ENCODE measurements around the gene DNAH6. TPM values are rescaled to one million over a fixed set of nuclear protein-coding genes. Genes with fewer than 3 reads are reported as not detected.

The DNAH6 gene
- total RNA-seq, 4 donors from 2014 or later, result 0.04 to 0.67 (median 0.27) TPM

DNA sequence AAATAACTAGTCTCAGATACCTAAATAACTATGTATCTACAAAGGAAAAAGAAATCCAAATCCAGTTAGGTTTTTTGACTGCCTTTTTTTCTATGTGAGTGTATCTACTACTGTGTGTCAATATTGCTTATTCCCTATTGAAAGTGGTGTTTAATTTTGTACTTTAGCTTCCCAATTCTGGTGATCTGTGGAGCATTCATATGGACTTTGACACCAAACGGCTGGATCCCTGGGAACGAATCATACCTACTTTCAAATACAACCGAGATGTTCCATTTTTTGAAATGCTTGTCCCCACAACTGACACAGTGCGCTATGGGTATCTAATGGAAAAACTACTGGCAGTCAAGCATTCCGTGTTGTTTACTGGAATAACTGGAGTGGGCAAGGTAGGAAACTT lies 152.8 kb downstream of the DNAH6 start:
- Histone ChIP-seq H3K4me3 (no peak overlapping the region), H3K27ac (no peak overlapping the region), H3K36me3 (no peaks in the 10 kb centered on the region), H3K4me1 (no peaks in the 10 kb centered on the region), H3K9me3 (peaks cover 0 to 3% (median 0%) of the 10 kb centered on the region in 3 donors), H3K27me3 (no peaks in the 10 kb centered on the region)
- 83 to 84% methylated on average over 4 to 5 of the region's 5 CpGs for WGBS, 2 donors (ENCODE audit: low coverage in 1 of 2)
- ATAC-seq, result no peak
- TF ChIP-seq POLR2A (IDR thresholded peaks at IDR 0.05) (no peak), POLR2AphosphoS5 (IDR thresholded peaks at IDR 0.05) (no peak), EP300 (IDR thresholded peaks at IDR 0.05) (no peak)
- TF ChIP-seq, protein P1, sequence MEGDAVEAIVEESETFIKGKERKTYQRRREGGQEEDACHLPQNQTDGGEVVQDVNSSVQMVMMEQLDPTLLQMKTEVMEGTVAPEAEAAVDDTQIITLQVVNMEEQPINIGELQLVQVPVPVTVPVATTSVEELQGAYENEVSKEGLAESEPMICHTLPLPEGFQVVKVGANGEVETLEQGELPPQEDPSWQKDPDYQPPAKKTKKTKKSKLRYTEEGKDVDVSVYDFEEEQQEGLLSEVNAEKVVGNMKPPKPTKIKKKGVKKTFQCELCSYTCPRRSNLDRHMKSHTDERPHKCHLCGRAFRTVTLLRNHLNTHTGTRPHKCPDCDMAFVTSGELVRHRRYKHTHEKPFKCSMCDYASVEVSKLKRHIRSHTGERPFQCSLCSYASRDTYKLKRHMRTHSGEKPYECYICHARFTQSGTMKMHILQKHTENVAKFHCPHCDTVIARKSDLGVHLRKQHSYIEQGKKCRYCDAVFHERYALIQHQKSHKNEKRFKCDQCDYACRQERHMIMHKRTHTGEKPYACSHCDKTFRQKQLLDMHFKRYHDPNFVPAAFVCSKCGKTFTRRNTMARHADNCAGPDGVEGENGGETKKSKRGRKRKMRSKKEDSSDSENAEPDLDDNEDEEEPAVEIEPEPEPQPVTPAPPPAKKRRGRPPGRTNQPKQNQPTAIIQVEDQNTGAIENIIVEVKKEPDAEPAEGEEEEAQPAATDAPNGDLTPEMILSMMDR (IDR thresholded peaks at IDR 0.05), result no peak

DNA sequence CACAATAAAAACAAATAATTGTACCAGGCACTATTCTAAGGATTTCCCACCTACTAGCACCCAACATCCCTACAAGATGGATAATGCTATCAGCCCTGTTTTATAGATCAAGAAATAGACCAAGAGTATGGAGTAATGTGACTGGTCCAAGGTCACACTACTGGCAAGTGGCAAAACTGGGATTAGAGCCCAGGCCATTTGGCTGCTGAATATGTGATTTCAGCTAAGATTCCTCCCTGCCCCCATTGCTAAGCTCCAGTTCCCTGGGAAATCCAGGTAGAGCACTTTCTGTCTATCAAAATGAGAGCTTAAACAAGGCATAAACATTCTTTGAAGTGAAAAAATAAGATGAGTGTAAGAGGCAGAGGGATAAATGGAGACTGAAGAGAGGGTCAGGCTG lies 157.8 kb downstream of the DNAH6 start:
- ATAC-seq, result no peak
- no peak overlapping the region for H3K27ac ChIP-seq
- no peak for TF ChIP-seq EP300 (IDR thresholded peaks at IDR 0.05)
- TF ChIP-seq, protein P1 (IDR thresholded peaks at IDR 0.05), result no peak
- no peaks in the 10 kb centered on the region for H3K9me3 ChIP-seq
- H3K4me1 ChIP-seq, result no peaks in the 10 kb centered on the region
- H3K36me3 ChIP-seq, result no peaks in the 10 kb centered on the region
- H3K4me3 ChIP-seq, result no peak overlapping the region
- H3K27me3 ChIP-seq, result no peaks in the 10 kb centered on the region

DNA sequence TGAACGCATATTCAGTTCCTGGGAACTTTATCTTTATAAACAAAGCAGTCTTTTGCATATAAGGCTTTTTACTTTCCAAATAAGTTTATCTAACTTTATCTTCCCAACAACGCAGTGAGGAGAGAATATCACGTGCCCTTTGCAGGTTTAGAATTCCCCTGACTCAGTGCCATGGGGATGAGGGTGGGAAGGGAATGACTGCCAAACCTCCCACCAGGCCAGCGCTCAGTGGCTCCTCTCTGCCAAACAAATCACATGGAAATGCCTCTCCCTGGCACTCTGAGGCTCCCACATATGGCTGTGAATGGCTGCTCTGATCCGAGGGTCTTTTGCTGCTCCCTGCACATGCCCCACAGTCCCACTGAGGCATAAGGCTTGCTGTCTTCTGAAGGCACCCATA lies 158.3 kb downstream of the DNAH6 start:
- TF ChIP-seq EP300 (IDR thresholded peaks at IDR 0.05) (no peak), POLR2AphosphoS5 (IDR thresholded peaks at IDR 0.05) (no peak), POLR2A (IDR thresholded peaks at IDR 0.05) (no peak)
- TF ChIP-seq, protein P1 (IDR thresholded peaks at IDR 0.05), result no peak
- 31 to 51% methylated on average over 3 to 5 of the region's 5 CpGs for WGBS, 2 donors (ENCODE audit: low coverage in 1 of 2)
- ATAC-seq, result no peak
- Histone ChIP-seq H3K4me1 (no peaks in the 10 kb centered on the region), H3K9me3 (no peaks in the 10 kb centered on the region), H3K27ac (no peak overlapping the region), H3K4me3 (no peak overlapping the region), H3K27me3 (no peaks in the 10 kb centered on the region), H3K36me3 (no peaks in the 10 kb centered on the region)

DNA sequence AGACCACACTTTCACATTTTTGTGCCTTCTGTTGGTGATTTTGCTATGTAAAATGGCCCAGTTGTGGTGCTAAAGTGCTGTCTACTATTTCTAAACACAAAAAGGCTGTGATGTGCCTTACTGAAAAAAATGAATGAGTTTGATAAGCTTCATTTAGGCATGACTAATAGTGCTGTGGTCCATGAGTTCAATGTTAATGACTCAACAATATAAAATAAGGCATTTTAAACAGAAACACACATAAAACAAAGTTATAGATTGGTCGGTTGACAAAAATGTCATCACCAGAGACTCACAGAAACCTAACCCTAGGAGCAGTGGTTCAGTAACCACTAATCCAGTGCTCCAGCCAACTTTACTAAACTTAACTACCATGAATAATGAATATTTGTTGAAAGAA lies 160.0 kb downstream of the DNAH6 start:
- ATAC-seq, result no peak
- 50 to 71% methylated on average over 1 of the region's 1 CpG for WGBS, 2 donors (ENCODE audit: low coverage in 1 of 2)
- TF ChIP-seq EP300 (IDR thresholded peaks at IDR 0.05) (no peak), POLR2AphosphoS5 (IDR thresholded peaks at IDR 0.05) (no peak), POLR2A (IDR thresholded peaks at IDR 0.05) (no peak)
- TF ChIP-seq, protein P1 (IDR thresholded peaks at IDR 0.05), result no peak
- Histone ChIP-seq H3K9me3 (no peaks in the 10 kb centered on the region), H3K4me3 (no peak overlapping the region), H3K4me1 (no peaks in the 10 kb centered on the region), H3K27me3 (no peaks in the 10 kb centered on the region), H3K27ac (no peak overlapping the region), H3K36me3 (no peaks in the 10 kb centered on the region)

DNA sequence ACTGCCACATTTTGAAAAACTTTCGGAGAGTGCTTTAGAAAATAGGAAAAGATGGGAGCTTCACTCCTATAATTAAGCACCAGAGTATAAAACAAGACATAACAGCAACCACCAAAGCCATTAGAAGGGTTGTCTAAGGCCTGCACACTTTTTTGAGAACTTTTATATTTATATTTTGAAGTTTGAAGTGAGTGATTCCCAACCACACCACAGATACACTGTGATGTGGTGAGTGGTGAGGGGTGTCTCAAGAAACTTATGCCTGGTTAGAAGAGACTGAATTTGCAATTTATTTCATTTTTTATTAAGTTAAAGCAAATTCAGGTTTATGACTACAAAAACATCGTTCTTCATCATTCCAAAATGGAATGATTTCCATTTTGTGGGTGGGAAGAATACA lies 161.9 kb downstream of the DNAH6 start:
- Histone ChIP-seq H3K36me3 (no peaks in the 10 kb centered on the region), H3K4me1 (no peaks in the 10 kb centered on the region), H3K27me3 (no peaks in the 10 kb centered on the region), H3K27ac (no peak overlapping the region), H3K9me3 (no peaks in the 10 kb centered on the region), H3K4me3 (no peak overlapping the region)
- ATAC-seq, result no peak
- TF ChIP-seq EP300 (IDR thresholded peaks at IDR 0.05) (no peak), POLR2A (IDR thresholded peaks at IDR 0.05) (no peak), POLR2AphosphoS5 (IDR thresholded peaks at IDR 0.05) (no peak)
- TF ChIP-seq, protein P1 (IDR thresholded peaks at IDR 0.05), result no peak
- 64 to 85% methylated on average over 1 to 2 of the region's 2 CpGs for WGBS, 2 donors (ENCODE audit: low coverage in 1 of 2)

Measured in gastroesophageal sphincter (tissue), 4 donors.